HL-60/S4 treated with retinoic acid at 250 ng/mL for 4 days and 3 days (cell line): Measurements from ENCODE around the gene ITCH.
"Not testable (repeated sequence)": the region's sequence is repeated elsewhere in the genome, so short reads cannot be mapped to it uniquely, and the experiment has no call there.

Experiments
- in situ Hi-C: fragments of 300-500 bp; cut with MboI; formaldehyde crosslinking; loops from 2 replicates; pipeline ENCODE4 v1.7.0; 2022; ENCODE audit warnings: low sequenced_read_pairs

ITCH gene

GRCh38 chr20:34377072-34377847, 14.2 kb downstream of the ITCH start:
- in situ Hi-C loops, result no loop called here

GRCh38 chr20:34382174-34382573, 19.1 kb downstream of the ITCH start:
- in situ Hi-C loops, result no loop called here

- in situ Hi-C loops, result not testable (repeated sequence)
Measured at GRCh38 chr20:34382877-34383455, 19.9 kb downstream of the ITCH start.

- in situ Hi-C loops, result no loop called here
Measured at GRCh38 chr20:34385464-34385863, 22.4 kb downstream of the ITCH start.

GRCh38 chr20:34388000-34388399, 24.9 kb downstream of the ITCH start:
- in situ Hi-C loops, result no loop called here

GRCh38 chr20:34388678-34389077, 25.6 kb downstream of the ITCH start:
- in situ Hi-C loops, result no loop called here

GRCh38 chr20:34389206-34389953, 26.3 kb downstream of the ITCH start:
- in situ Hi-C loops, result no loop called here

GRCh38 chr20:34389954-34390555, 27.0 kb downstream of the ITCH start:
- in situ Hi-C loops, result no loop called here

- in situ Hi-C loops, result no loop called here
Measured at GRCh38 chr20:34396408-34396807, 33.3 kb downstream of the ITCH start.

- in situ Hi-C loops, result no loop called here
Measured at GRCh38 chr20:34397096-34397495, 34.0 kb downstream of the ITCH start.

- in situ Hi-C loops, result not testable (repeated sequence)
Measured at GRCh38 chr20:34400776-34401175, 37.7 kb downstream of the ITCH start.

GRCh38 chr20:34401741-34402455, 38.8 kb downstream of the ITCH start:
- in situ Hi-C loops, result no loop called here

- in situ Hi-C loops, result no loop called here
Measured at GRCh38 chr20:34402461-34402860, 39.4 kb downstream of the ITCH start.

GRCh38 chr20:34403063-34403827, 40.2 kb downstream of the ITCH start:
- in situ Hi-C loops, result no loop called here

- in situ Hi-C loops, result no loop called here
Measured at GRCh38 chr20:34403908-34404307, 40.8 kb downstream of the ITCH start.

- in situ Hi-C loops, result no loop called here
Measured at GRCh38 chr20:34404803-34405202, 41.7 kb downstream of the ITCH start.

GRCh38 chr20:34405247-34405651, 42.2 kb downstream of the ITCH start:
- in situ Hi-C loops, result not testable (repeated sequence)

GRCh38 chr20:34405942-34406341, 42.9 kb downstream of the ITCH start:
- in situ Hi-C loops, result not testable (repeated sequence)

GRCh38 chr20:34407962-34408474, 44.9 kb downstream of the ITCH start:
- in situ Hi-C loops, result no loop called here

- in situ Hi-C loops, result no loop called here
Measured at GRCh38 chr20:34410336-34410735, 47.3 kb downstream of the ITCH start.
